A549 (cell line): ENCODE results near the gene KIF16B. TPM values are rescaled to one million over a fixed set of nuclear protein-coding genes. Genes with fewer than 3 reads are reported as not detected.
A peak's percentile ranks its signal among the peaks of the same experiment; 100 is the strongest.

Source experiments
- ATAC-seq, 2 experiments: fragments of 200-7000 bp in 1 of 2; fragments of >200 bp in 1 of 2; cut with Nextera tagmentation in 1 of 2; cut with Tn5 transposase in 1 of 2; 3 replicates each; pipeline versions ENCODE4 v1.8.0 to v1.9.1; 2018 to 2020; ENCODE audit warnings: mild to moderate bottlenecking in 1 of 2, moderate library complexity in 1 of 2
- CTCF ChIA-PET: fragments of 300-600 bp; sonication (Branson Sonifier 250); formaldehyde crosslinking; extraction: SDS; loops from one replicate; lab custom pipeline; 2021; ENCODE audit warnings: antibody characterized with exemption, inconsistent platforms; lab: Yijun Ruan, JAX
- POLR2A ChIA-PET: fragments of 350-600 bp; formaldehyde crosslinking; extraction: SDS; loops from one replicate; lab custom pipeline; 2021; ENCODE audit warnings: antibody characterized with exemption, inconsistent platforms; lab: Yijun Ruan, JAX
- DNase-seq, 2 experiments: peaks; one replicate each; pipeline versions ENCODE4 v3.0.0 to v3.0.0-alpha.2; 2011 to 2016; ENCODE audit warnings: low read depth in 1 of 2, low spot score in 1 of 2
- FAIRE-seq: peaks from 2 replicates; lab custom pipeline; 2011; peaks lifted over from hg19 to GRCh38; lab: Jason Lieb, UNC
- H3K27ac ChIP-seq, 2 experiments: fragments of >200 bp; sonication (Bioruptor Twin); formaldehyde crosslinking; 3 replicates each; pipeline ENCODE4 v1.5.1; 2016 to 2017
- H3K4me1 ChIP-seq: fragments of >200 bp; sonication (Bioruptor Twin); formaldehyde crosslinking; 3 replicates; pipeline ENCODE4 v1.6.1; 2016
- H3K4me2 ChIP-seq: fragments of >200 bp; sonication (Bioruptor Twin); formaldehyde crosslinking; 3 replicates; pipeline ENCODE4 v1.6.1; 2016
- H3K4me3 ChIP-seq: fragments of >200 bp; sonication (Bioruptor Twin); formaldehyde crosslinking; 3 replicates; pipeline ENCODE4 v1.5.1; 2016
- H3K9me3 ChIP-seq: fragments of >200 bp; sonication (Bioruptor Twin); formaldehyde crosslinking; 3 replicates; pipeline ENCODE4 v1.6.1; 2016
- ATOH8 ChIP-seq: fragments of 250-450 bp; sonication (Bioruptor Pico); IDR thresholded peaks from 2 replicates; pipeline ENCODE4 v1.5.0; 2020; ENCODE audit warnings: low read depth, mild to moderate bottlenecking, moderate library complexity
- BHLHE40 ChIP-seq: IDR thresholded peaks from 2 replicates; pipeline ENCODE4 v1.6.1; 2012; ENCODE audit warnings: low read depth, low read length, inconsistent platforms
- CHD2 ChIP-seq: fragments of 150-350 bp; IDR thresholded peaks from 2 replicates; pipeline ENCODE4 v1.6.1; 2014; ENCODE audit warnings: low read length; ENCODE audit not compliant: partially characterized antibody
- EHF ChIP-seq: fragments of 250-450 bp; sonication (Bioruptor Pico); IDR thresholded peaks from 2 replicates; pipeline ENCODE4 v1.5.0; 2020; ENCODE audit warnings: mild to moderate bottlenecking
- ESRRA ChIP-seq: fragments of 150-350 bp; IDR thresholded peaks from 2 replicates; pipeline ENCODE4 v1.6.1; 2014; ENCODE audit warnings: mild to moderate bottlenecking, low read length, borderline replicate concordance
- FOSL2 ChIP-seq, 2 experiments: fragments of 450-650 bp in 1 of 2; fragments of >200 bp in 1 of 2; sonication (Bioruptor Twin) in 1 of 2; formaldehyde crosslinking; IDR thresholded peaks; 2 replicates each; pipeline versions ENCODE4 v1.5.0 to v1.6.1; 2016 to 2020; ENCODE audit warnings: mild to moderate bottlenecking in 1 of 2, moderate library complexity in 1 of 2
- GATA3 ChIP-seq: IDR thresholded peaks from 2 replicates; pipeline ENCODE4 v1.6.1; 2012; ENCODE audit warnings: borderline replicate concordance
- HES2 ChIP-seq: fragments of >200 bp; sonication (Bioruptor Twin); formaldehyde crosslinking; IDR thresholded peaks from 2 replicates; pipeline ENCODE4 v1.6.1; 2016
- HMGXB4 ChIP-seq: fragments of 250-450 bp; sonication (Bioruptor Pico); IDR thresholded peaks from 2 replicates; pipeline ENCODE4 v1.5.0; 2021; ENCODE audit warnings: mild to moderate bottlenecking, moderate library complexity, borderline replicate concordance
- HOXB13 ChIP-seq: fragments of 250-450 bp; sonication (Bioruptor Pico); IDR thresholded peaks from 2 replicates; pipeline ENCODE4 v1.5.0; 2020; ENCODE audit warnings: low read depth, mild to moderate bottlenecking, moderate library complexity
- JUN ChIP-seq, 2 experiments: fragments of >200 bp; sonication (Bioruptor Twin); formaldehyde crosslinking; IDR thresholded peaks; 2 replicates in 1 of 2; 3 replicates in 1 of 2; pipeline ENCODE4 v1.6.1; 2016 to 2017
- KDM1A ChIP-seq: fragments of 200-600 bp; sonication (generic); IDR thresholded peaks from 2 replicates; pipeline ENCODE4 v1.6.1; 2016; ENCODE audit warnings: low read depth, mild to moderate bottlenecking
- MAFK ChIP-seq: fragments of 450-650 bp; IDR thresholded peaks from 2 replicates; pipeline ENCODE4 v1.6.1; 2014; ENCODE audit not compliant: partially characterized antibody
- MAX ChIP-seq: IDR thresholded peaks from 2 replicates; pipeline ENCODE4 v1.6.1; 2012
- NR3C1 ChIP-seq: fragments of >200 bp; sonication (Bioruptor Twin); formaldehyde crosslinking; IDR thresholded peaks from 3 replicates; pipeline ENCODE4 v1.6.1; 2017
- POLR2AphosphoS2 ChIP-seq: conservative IDR thresholded peaks from 2 replicates; pipeline ENCODE4 v1.6.1; 2012; ENCODE audit warnings: low read length, improper control_type of control experiment, inconsistent platforms
- RCOR1 ChIP-seq: fragments of 150-350 bp; IDR thresholded peaks from 2 replicates; pipeline ENCODE4 v1.6.1; 2014; ENCODE audit warnings: antibody characterized with exemption, low read length, low read depth
- REST ChIP-seq: fragments of 200-600 bp; sonication (generic); IDR thresholded peaks from 2 replicates; pipeline ENCODE4 v1.6.1; 2016; ENCODE audit warnings: antibody characterized with exemption, mild to moderate bottlenecking, moderate library complexity
- RFX5 ChIP-seq: fragments of 450-650 bp; IDR thresholded peaks from 2 replicates; pipeline ENCODE4 v1.7.1; 2014; ENCODE audit warnings: antibody characterized with exemption, mild to moderate bottlenecking, moderate library complexity
- TP53 ChIP-seq: fragments of 250-450 bp; sonication (Bioruptor Pico); IDR thresholded peaks from 2 replicates; pipeline ENCODE4 v1.5.0; 2021; ENCODE audit warnings: mild to moderate bottlenecking, moderate library complexity
- USF2 ChIP-seq: fragments of 450-650 bp; IDR thresholded peaks from 2 replicates; pipeline ENCODE4 v1.6.1; 2014; ENCODE audit warnings: antibody characterized with exemption
- ZC3H11A ChIP-seq: fragments of 450-650 bp; IDR thresholded peaks from 2 replicates; pipeline ENCODE4 v1.6.1; 2014; ENCODE audit warnings: antibody characterized with exemption, mild to moderate bottlenecking
- ZNF302 ChIP-seq: fragments of 250-450 bp; sonication (Bioruptor Pico); IDR thresholded peaks from 2 replicates; pipeline ENCODE4 v1.9.0; 2021; ENCODE audit warnings: inconsistent platforms, mild to moderate bottlenecking, moderate library complexity
- ZSCAN20 ChIP-seq: fragments of 250-450 bp; sonication (Bioruptor Pico); IDR thresholded peaks from 2 replicates; pipeline ENCODE4 v1.8.0; 2022; ENCODE audit warnings: mild to moderate bottlenecking, moderate library complexity
- WGBS: methylation state at CpG from one replicate; pipeline ENCODE4 v1.1.6; 2017; ENCODE audit errors: missing lambda C conversion rate; 5-methylcytosine and 5-hydroxymethylcytosine counted together
- polyA plus RNA-seq, 4 experiments: library from polyadenylated mRNA; depleted of rRNA in 3 of 4; stranded (reverse); fragments of >200 nt; fragmentation: RNase III in 1 of 4; extraction: RNeasy Plus Mini Kit Qiagen cat#74134 plus additional on column Dnase treatment in 1 of 4; gene quantifications; 2 replicates in 3 of 4; 3 replicates in 1 of 4; pipeline ENCODE4 v1.2.3, GENCODE V29; 2011 to 2017

KIF16B gene
- polyA plus RNA-seq, 2 of the 4 experiments (the other 2 are of a cell fraction), result 14.1 to 23.3 TPM

GRCh38 chr20:16493486-16493885 lies 79.8 kb downstream of the KIF16B start:
- POLR2A ChIA-PET, result no interaction called here
- ATAC-seq, result no peak
- Histone ChIP-seq H3K4me2 (no peak overlapping the region), H3K4me3 (no peak overlapping the region), H3K9me3 (no peaks in the 10 kb centered on the region), H3K27ac (no peak overlapping the region), H3K4me1 (no peaks in the 10 kb centered on the region)
- WGBS, result 95% methylated on average over 1 of the region's 1 CpG
- CTCF ChIA-PET, result interaction anchor here (2.5 kb wide), 1 partner anchor 18 kb away, joined by 9 read pairs; no protein-coding TSS in a partner anchor
- FAIRE-seq, result peak; percentile 73
- peak; percentile 95 for TF ChIP-seq MAFK
- no peak for TF ChIP-seq RFX5
- TF ChIP-seq ESRRA, result no peak
- no peak for DNase-seq

- TF ChIP-seq ZSCAN20 (no peak), ZC3H11A (no peak), MAX (no peak), BHLHE40 (no peak), CHD2 (no peak), USF2 (no peak), MAFK (no peak), ZNF302 (CRISPR knock-in tag) (no peak), HOXB13 (no peak), HES2 (no peak), NR3C1 (no peak), KDM1A (no peak)
- TF ChIP-seq, all 56 proteins: peak for 0
- Histone ChIP-seq H3K4me1 (no peaks in the 10 kb centered on the region), H3K4me2 (no peak overlapping the region), H3K9me3 (no peaks in the 10 kb centered on the region), H3K4me3 (no peak overlapping the region), H3K27ac (no peak overlapping the region)
- FAIRE-seq (no peak), DNase-seq (no peak), ATAC-seq (no peak)
- ChIA-PET POLR2A (no interaction called here), CTCF (interaction anchor here (1.7 kb wide), 1 partner anchor 16 kb away, joined by 5 read pairs; no protein-coding TSS in a partner anchor)
- WGBS, result 83% methylated on average over 7 of the region's 7 CpGs
Observed at GRCh38 chr20:16491294-16491905, 81.8 kb downstream of the KIF16B start.

- DNase-seq, result no peak
- Histone ChIP-seq H3K4me3 (no peak overlapping the region), H3K9me3 (no peaks in the 10 kb centered on the region), H3K4me2 (no peak overlapping the region), H3K4me1 (no peaks in the 10 kb centered on the region), H3K27ac (no peak overlapping the region)
- ATAC-seq, result no peak
- TF ChIP-seq HMGXB4 (no peak), GATA3 (no peak), RCOR1 (no peak), FOSL2 (IDR thresholded peaks at IDR 0.05) (no peak), FOSL2 (CRISPR knock-in tag; IDR thresholded peaks at IDR 0.05) (no peak), POLR2AphosphoS2 (no peak), EHF (CRISPR knock-in tag) (no peak), TP53 (CRISPR knock-in tag) (no peak), JUN (IDR thresholded peaks at IDR 0.05) (no peak), ZNF302 (CRISPR knock-in tag) (no peak), REST (no peak), ZSCAN20 (no peak), ATOH8 (CRISPR knock-in tag) (no peak), CHD2 (no peak), NR3C1 (no peak)
- ChIA-PET POLR2A (no interaction called here), CTCF (interaction anchor here (1.7 kb wide), 1 partner anchor 15 kb away, joined by 5 read pairs; no protein-coding TSS in a partner anchor)
- 99% methylated on average over 3 of the region's 3 CpGs for WGBS
- FAIRE-seq, result no peak
Observed at GRCh38 chr20:16490696-16491095, 82.6 kb downstream of the KIF16B start.
